Measurements from ENCODE around the gene ZHX3. TPM values are rescaled to one million over a fixed set of nuclear protein-coding genes. Genes with fewer than 3 reads are reported as not detected.

ZHX3 gene
- total and polyA plus RNA-seq, 2 of the 13 experiments (the other 11 are each of a cell fraction or from before 2014, with no cell fraction given): 8.4 to 11.7 TPM

GRCh38 chr20:41308290-41308711, 9.2 kb downstream of the ZHX3 start (continued):
- TF ChIP-seq FOXO4 (CRISPR knock-in tag; conservative IDR thresholded peaks at IDR 0.05): 0 out of 2 replicates have a peak, but pooled peaks have one; percentile 22
- TF ChIP-seq TEAD2 (CRISPR knock-in tag; IDR thresholded peaks at IDR 0.05): no peak
- TF ChIP-seq ZNF10 (CRISPR knock-in tag; IDR thresholded peaks at IDR 0.05; ENCODE audit: borderline replicate concordance, low read depth): no peak

GRCh38 chr20:41307021-41307420, 10.5 kb downstream of the ZHX3 start:
- POLR2A ChIA-PET: no interaction called here
- intact Hi-C loops (cut with micrococcal nuclease; ENCODE audit: unreplicated experiment): no loop called here

GRCh38 chr20:41306061-41306727, 11.3 kb downstream of the ZHX3 start:
- CTCF ChIA-PET (ENCODE audit: low intra/inter-chr PET ratio, low total read pairs): no interaction called here
- intact Hi-C loops (cut with micrococcal nuclease; ENCODE audit: unreplicated experiment): no loop called here
- no peak overlapping the region for H3K9ac ChIP-seq (ENCODE audit: insufficient read depth, low read depth, low read length)
- H3K9me3 ChIP-seq (ENCODE audit: low read length): no peaks in the 10 kb centered on the region
- H2AFZ ChIP-seq (ENCODE audit: low read length): no peak overlapping the region
- H3K36me3 ChIP-seq (replicated peaks in 1 of 2; ENCODE audit: control insufficient read depth in 1 of 2, insufficient read depth in 2 of 2, low read length in 2 of 2): no peaks in the 10 kb centered on the region
- 95% methylated on average over 5 of the region's 5 CpGs for WGBS (ENCODE audit: low lambda C conversion rate)
- BruUV-seq (replicated peaks): no TSS peak
- FAIRE-seq: no peak
- POLR2A ChIA-PET: no interaction called here
- H4K20me1 ChIP-seq (ENCODE audit: insufficient read depth, low read length): no peaks in the 10 kb centered on the region
- peaks cover 14% of the 10 kb centered on the region for H3K4me1 ChIP-seq (ENCODE audit: insufficient read depth, low read length)
- H3K79me2 ChIP-seq (ENCODE audit: insufficient read depth, low read length): peaks cover 2% of the 10 kb centered on the region
- H3K27me3 ChIP-seq (ENCODE audit: control insufficient read depth in 1 of 2, insufficient read depth in 2 of 2, low read length in 2 of 2): no peaks in the 10 kb centered on the region
- H3K4me2 ChIP-seq (ENCODE audit: low read depth, low read length): no peak overlapping the region
- in situ Hi-C loops (cut with HindIII; ENCODE audit: extremely low pct_ligation_motif_present, low pct_unique_long_range_greater_than_20kb): no loop called here
- H3K4me3 ChIP-seq (replicated peaks in 1 of 3; ENCODE audit: insufficient read depth in 1 of 3, low read depth in 2 of 3, low read length in 3 of 3): no peak overlapping the region
- no peak overlapping the region for H3K27ac ChIP-seq (ENCODE audit: extremely low read length, insufficient read depth, low read length)
- no peak for DNase-seq (ENCODE audit: low spot score)
- ATAC-seq: no peak
- TF ChIP-seq SRSF9 (IDR thresholded peaks at IDR 0.05; ENCODE audit: borderline replicate concordance, insufficient read depth, low read depth, low read length, poor library complexity, severe bottlenecking) (no peak), ZNF776 (CRISPR knock-in tag; IDR thresholded peaks at IDR 0.05) (no peak), KAT2B (IDR thresholded peaks at IDR 0.05; ENCODE audit: borderline replicate concordance, low read depth, low read length) (no peak), ZNF414 (CRISPR knock-in tag; IDR thresholded peaks at IDR 0.05) (no peak), SKI (IDR thresholded peaks at IDR 0.05; ENCODE audit: partially characterized antibody) (no peak), JARID2 (CRISPR knock-in tag; IDR thresholded peaks at IDR 0.05; ENCODE audit: insufficient replicate concordance) (no peak), ZNF232 (CRISPR knock-in tag; IDR thresholded peaks at IDR 0.05; ENCODE audit: borderline replicate concordance) (no peak), PAF1 (CRISPR knock-in tag; IDR thresholded peaks at IDR 0.05) (no peak), ZNF17 (CRISPR knock-in tag; IDR thresholded peaks at IDR 0.05) (no peak), ADNP (CRISPR knock-in tag; IDR thresholded peaks at IDR 0.05) (no peak), EHMT2 (IDR thresholded peaks at IDR 0.05; ENCODE audit: borderline replicate concordance, low read depth, low read length) (no peak), ZSCAN20 (CRISPR knock-in tag; IDR thresholded peaks at IDR 0.05; ENCODE audit: borderline replicate concordance) (no peak)

More at GRCh38 chr20:41307021-41307420, 10.5 kb downstream of the ZHX3 start:
- 85% methylated on average over 1 of the region's 1 CpG for WGBS (ENCODE audit: low lambda C conversion rate)
- H3K79me2 ChIP-seq (ENCODE audit: insufficient read depth, low read length): peaks cover 2% of the 10 kb centered on the region
- DNase-seq (ENCODE audit: low spot score): no peak
- H3K9me3 ChIP-seq (ENCODE audit: low read length): no peaks in the 10 kb centered on the region
- ATAC-seq: no peak
- H4K20me1 ChIP-seq (ENCODE audit: insufficient read depth, low read length): no peaks in the 10 kb centered on the region
- no peak overlapping the region for H3K4me2 ChIP-seq (ENCODE audit: low read depth, low read length)
- H3K4me1 ChIP-seq (ENCODE audit: insufficient read depth, low read length): peaks cover 14% of the 10 kb centered on the region
- BruUV-seq (replicated peaks): no TSS peak
- no peak overlapping the region for H3K4me3 ChIP-seq (replicated peaks in 1 of 3; ENCODE audit: insufficient read depth in 1 of 3, low read depth in 2 of 3, low read length in 3 of 3)
- no peak overlapping the region for H3K27ac ChIP-seq (ENCODE audit: extremely low read length, insufficient read depth, low read length)
- no peak overlapping the region for H2AFZ ChIP-seq (ENCODE audit: low read length)
- H3K36me3 ChIP-seq (replicated peaks in 1 of 2; ENCODE audit: control insufficient read depth in 1 of 2, insufficient read depth in 2 of 2, low read length in 2 of 2): no peaks in the 10 kb centered on the region
- in situ Hi-C loops (cut with HindIII; ENCODE audit: extremely low pct_ligation_motif_present, low pct_unique_long_range_greater_than_20kb): no loop called here
- H3K9ac ChIP-seq (ENCODE audit: insufficient read depth, low read depth, low read length): no peak overlapping the region
- no peaks in the 10 kb centered on the region for H3K27me3 ChIP-seq (ENCODE audit: control insufficient read depth in 1 of 2, insufficient read depth in 2 of 2, low read length in 2 of 2)
- CTCF ChIA-PET (ENCODE audit: low intra/inter-chr PET ratio, low total read pairs): no interaction called here
- TF ChIP-seq MIER2 (CRISPR knock-in tag; IDR thresholded peaks at IDR 0.05): no peak
- FAIRE-seq: no peak
